Ovary (tissue), 9 donors: ENCODE results near the gene SIK1. TPM values are rescaled to one million over a fixed set of nuclear protein-coding genes. Genes with fewer than 3 reads are reported as not detected.
A peak's percentile ranks its signal among the peaks of the same experiment; 100 is the strongest.
"Not testable (repeated sequence)": the region's sequence is repeated elsewhere in the genome, so short reads cannot be mapped to it uniquely, and the experiment has no call there.

Experiments used
- DNase-seq, 5 donors: peaks; one replicate each; pipeline ENCODE4 v3.0.0-alpha.2; 2019 to 2020
- H3K27ac ChIP-seq, 2 donors: fragments of 200-600 bp; one replicate each; pipeline versions ENCODE4 v1.5.1 to v1.8.0; 2019 to 2022
- H3K27me3 ChIP-seq: fragments of 200-600 bp; one replicate; pipeline ENCODE4 v1.8.0; 2022
- H3K36me3 ChIP-seq: fragments of 200-600 bp; sonication (generic); one replicate; pipeline ENCODE4 v1.5.1; 2019
- H3K4me1 ChIP-seq: one replicate; pipeline ENCODE4 v1.8.1; 2013; ENCODE audit warnings: mild to moderate bottlenecking, moderate library complexity; ENCODE audit not compliant: insufficient read depth
- H3K4me3 ChIP-seq: fragments of 200-600 bp; sonication (generic); one replicate; pipeline ENCODE4 v1.5.1; 2017
- H3K9me3 ChIP-seq, 2 donors: fragments of 200-600 bp in 1 of 2; sonication (generic) in 1 of 2; one replicate each; pipeline versions ENCODE4 v1.5.1 to v1.8.1; 2013 to 2019; ENCODE audit warnings: mild to moderate bottlenecking in 1 of 2, moderate library complexity in 1 of 2
- EP300 ChIP-seq: sonication (generic); formaldehyde crosslinking; IDR thresholded peaks from one replicate; pipeline ENCODE4 v1.6.1; 2017; ENCODE audit warnings: antibody characterized with exemption
- POLR2A ChIP-seq: fragments of 450-650 bp; IDR thresholded peaks from one replicate; pipeline ENCODE4 v1.6.1; 2017; ENCODE audit warnings: antibody characterized with exemption, mild to moderate bottlenecking, moderate library complexity
- WGBS, 3 donors: extraction: QIAGEN DNeasy Blood & Tissue Kit in 1 of 3; methylation state at CpG; one replicate each; pipeline versions ENCODE4 v1.1.5 to v1.1.7; 2013 to 2017; 5-methylcytosine and 5-hydroxymethylcytosine counted together
- intact Hi-C, 4 donors: fragments of 100-400 bp; cut with DNase I; formaldehyde crosslinking; loops; one replicate each; pipeline versions ENCODE4 v1.11.0 to v1.15.1; 2022 to 2023
- polyA plus RNA-seq, 2 donors: library from polyadenylated mRNA; stranded (reverse); fragments of 200-250 nt in 1 of 2; fragments of 350-450 nt in 1 of 2; fragmentation: Illumina TruSeq in 1 of 2; extraction: RNeasy Lipid Tissue Mini Kit (QIAGEN cat#74804) in 1 of 2; gene quantifications; one replicate each; pipeline ENCODE4 v1.2.3, GENCODE V29; 2013 to 2014
- total RNA-seq, 7 donors: library from RNA; depleted of rRNA in 2 of 7; stranded (reverse); fragments of >200 nt in 2 of 7; fragmentation: NEBNext Ultra II Directional in 3 of 7; extraction: Animal tissue kit (Norgen Biotek cat#: 25700) in 3 of 7; gene quantifications; one replicate each; pipeline versions ENCODE4 v1.1.0 to v1.2.4, GENCODE V29; 2016 to 2023
- TF ChIP-seq, protein P1 (sequence below), 3 donors: fragments of 450-650 bp in 2 of 3; fragments of 200-600 bp in 1 of 3; IDR thresholded peaks; one replicate each; pipeline versions ENCODE4 v1.5.1 to v1.8.0; 2016 to 2022; ENCODE audit warnings: antibody characterized with exemption in 3 of 3, mild to moderate bottlenecking in 1 of 3
- donor health status: DM: no; HTN: no; CAD: no; lungs with moderate emphysema.
- donor health status: DM: no; HTN: no; CAD: no.
- donor health status: Bipolar disorder and iron deficiency.
- donor health status: DM: yes; HTN: yes; CAD: no.
- donor health status: DM: no; HTN: no; CAD: no.
- donor health status: DM: yes; HTN: yes; CAD: no.

SIK1 gene
- total and polyA plus RNA-seq, 9 donors, result 6.3 to 278 (median 63.0) TPM

DNA sequence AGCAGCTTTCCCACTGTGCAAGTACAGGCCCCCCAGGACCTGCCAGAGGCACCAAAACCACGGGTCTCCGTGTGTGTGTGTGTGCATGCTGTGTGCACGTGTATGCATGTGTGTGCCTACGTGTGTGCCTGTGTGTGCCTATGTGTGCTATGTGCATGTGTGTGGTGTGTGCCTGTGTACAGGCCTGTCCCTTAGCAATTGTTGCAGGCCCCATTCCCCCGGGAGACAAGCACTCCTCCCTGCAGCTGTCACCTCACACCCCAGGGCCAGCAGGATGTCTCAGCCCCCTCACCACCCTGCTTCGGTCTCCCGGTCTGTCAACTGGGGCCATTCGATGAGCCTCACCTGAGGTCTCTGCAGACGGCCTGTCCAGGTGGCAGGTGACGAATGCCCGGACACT lies 46.6 kb downstream of the SIK1 start:
- H3K9me3 ChIP-seq, intact Hi-C loops: not testable (repeated sequence)

DNA sequence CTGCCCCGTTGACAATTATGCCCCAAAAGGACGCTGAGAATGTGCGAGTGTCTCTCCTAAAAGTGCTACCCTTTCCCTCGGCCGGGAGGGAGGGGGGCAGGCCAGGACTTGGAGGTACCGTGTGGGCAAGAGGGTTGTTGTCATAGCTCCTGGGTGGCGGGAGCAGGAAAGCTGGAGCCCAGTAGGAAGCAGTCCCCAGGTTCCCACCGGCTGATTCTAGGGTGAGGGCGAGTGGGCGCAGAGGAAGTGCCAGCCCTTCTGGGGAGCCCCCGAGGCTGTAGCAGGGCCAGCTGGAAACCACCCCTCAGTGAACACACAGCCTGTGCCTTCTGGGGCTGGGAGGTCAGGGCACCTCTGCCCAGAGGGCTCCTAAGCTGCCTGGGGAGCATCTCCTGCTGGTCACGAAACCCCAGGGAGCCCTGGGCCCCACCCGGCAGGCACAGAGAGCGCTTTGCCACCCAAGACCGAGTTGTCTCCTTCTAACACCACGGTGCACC lies 47.3 kb downstream of the SIK1 start:
- intact Hi-C loops, H3K9me3 ChIP-seq, H3K27me3 ChIP-seq, H3K4me1 ChIP-seq, DNase-seq, H3K4me3 ChIP-seq, H3K36me3 ChIP-seq, H3K27ac ChIP-seq: not testable (repeated sequence)
- 83% methylated on average over 9 of the region's 16 CpGs; no CpG with 5 or more reads in 2 of the 3 donors for WGBS, 3 donors

More for the DNA sequence above, 46.6 kb downstream of the SIK1 start:
- not testable (repeated sequence) for H3K4me3 ChIP-seq, H3K27ac ChIP-seq, H3K36me3 ChIP-seq, H3K27me3 ChIP-seq, H3K4me1 ChIP-seq, DNase-seq
- WGBS, 3 donors, result 86% methylated on average over 4 of the region's 11 CpGs; no CpG with 5 or more reads in 2 of the 3 donors

DNA sequence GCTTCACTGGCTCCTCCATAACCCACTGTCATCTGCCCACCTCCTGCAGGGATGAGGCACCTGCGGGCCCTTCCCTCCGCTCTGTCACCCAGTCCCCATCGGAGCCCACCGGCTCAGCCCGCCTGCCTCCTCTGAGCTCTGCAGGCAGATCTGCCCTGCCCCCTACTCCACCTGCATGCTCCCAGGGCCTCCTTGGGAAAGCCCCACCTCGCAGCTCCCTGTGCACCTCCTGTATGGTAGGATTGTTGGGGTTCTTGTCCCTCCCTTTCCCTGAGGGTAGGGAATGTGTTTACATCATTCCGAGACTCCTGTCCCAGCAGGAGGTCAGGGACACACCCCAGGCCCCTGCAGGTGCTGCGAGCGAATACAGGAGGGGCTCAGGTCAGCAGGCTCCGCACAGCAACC lies 50.5 kb downstream of the SIK1 start:
- no peaks in the 10 kb centered on the region for H3K36me3 ChIP-seq
- peak in 1 of 5 donors; percentile 13 for DNase-seq
- no peaks in the 10 kb centered on the region for H3K9me3 ChIP-seq
- intact Hi-C loops, result no loop called here
- no peaks in the 10 kb centered on the region for H3K4me1 ChIP-seq
- no peak overlapping the region for H3K4me3 ChIP-seq
- no peak overlapping the region for H3K27ac ChIP-seq
- 90 to 91% (median 90%) methylated on average over 10 of the region's 10 CpGs for WGBS, 3 donors
- no peak for TF ChIP-seq EP300
- no peak for TF ChIP-seq POLR2A
- TF ChIP-seq, protein P1, sequence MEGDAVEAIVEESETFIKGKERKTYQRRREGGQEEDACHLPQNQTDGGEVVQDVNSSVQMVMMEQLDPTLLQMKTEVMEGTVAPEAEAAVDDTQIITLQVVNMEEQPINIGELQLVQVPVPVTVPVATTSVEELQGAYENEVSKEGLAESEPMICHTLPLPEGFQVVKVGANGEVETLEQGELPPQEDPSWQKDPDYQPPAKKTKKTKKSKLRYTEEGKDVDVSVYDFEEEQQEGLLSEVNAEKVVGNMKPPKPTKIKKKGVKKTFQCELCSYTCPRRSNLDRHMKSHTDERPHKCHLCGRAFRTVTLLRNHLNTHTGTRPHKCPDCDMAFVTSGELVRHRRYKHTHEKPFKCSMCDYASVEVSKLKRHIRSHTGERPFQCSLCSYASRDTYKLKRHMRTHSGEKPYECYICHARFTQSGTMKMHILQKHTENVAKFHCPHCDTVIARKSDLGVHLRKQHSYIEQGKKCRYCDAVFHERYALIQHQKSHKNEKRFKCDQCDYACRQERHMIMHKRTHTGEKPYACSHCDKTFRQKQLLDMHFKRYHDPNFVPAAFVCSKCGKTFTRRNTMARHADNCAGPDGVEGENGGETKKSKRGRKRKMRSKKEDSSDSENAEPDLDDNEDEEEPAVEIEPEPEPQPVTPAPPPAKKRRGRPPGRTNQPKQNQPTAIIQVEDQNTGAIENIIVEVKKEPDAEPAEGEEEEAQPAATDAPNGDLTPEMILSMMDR (IDR thresholded peaks at IDR 0.05), result no peak
- H3K27me3 ChIP-seq, result no peaks in the 10 kb centered on the region

DNA sequence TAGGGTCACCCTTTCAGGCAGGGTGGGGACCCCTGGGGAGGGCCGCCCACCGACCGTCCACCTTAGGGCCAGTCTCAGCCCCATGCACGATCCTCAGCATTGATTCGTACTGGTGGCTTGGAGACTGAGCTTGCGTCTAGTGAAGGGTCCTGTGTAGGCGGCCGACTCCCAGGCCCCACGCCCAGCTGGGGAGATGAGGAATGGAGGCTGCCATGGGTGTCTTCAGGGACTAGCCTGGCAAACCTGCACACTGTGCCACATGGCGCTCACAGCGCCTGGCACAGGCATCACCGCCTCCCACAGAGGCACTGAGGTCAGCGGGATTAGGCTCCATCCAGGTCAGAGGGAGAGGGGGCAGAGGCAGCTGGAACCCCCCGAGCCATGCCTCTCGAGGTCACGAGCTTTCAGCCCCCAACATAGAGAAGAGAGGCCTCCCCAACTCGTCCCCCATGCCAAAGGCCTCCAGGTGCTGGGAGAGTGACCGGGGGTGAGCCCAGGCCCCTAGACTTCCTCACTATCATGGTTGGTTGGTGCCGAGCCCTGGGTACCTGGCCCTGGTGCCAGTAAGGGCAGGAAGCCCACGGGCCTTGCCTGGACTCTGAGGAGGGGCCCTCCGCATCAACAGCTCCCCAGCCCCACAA lies 51.0 kb downstream of the SIK1 start:
- Histone ChIP-seq H3K4me3 (no peak overlapping the region), H3K9me3 (no peaks in the 10 kb centered on the region), H3K27me3 (no peaks in the 10 kb centered on the region), H3K36me3 (no peaks in the 10 kb centered on the region), H3K27ac (no peak overlapping the region), H3K4me1 (no peaks in the 10 kb centered on the region)
- 89 to 91% (median 91%) methylated on average over 16 to 21 of the region's 21 CpGs for WGBS, 3 donors
- TF ChIP-seq, protein P1 (IDR thresholded peaks at IDR 0.05), result no peak
- TF ChIP-seq POLR2A, result no peak
- peak in 1 of 5 donors; percentile 21 for DNase-seq
- intact Hi-C loops, result no loop called here

DNA sequence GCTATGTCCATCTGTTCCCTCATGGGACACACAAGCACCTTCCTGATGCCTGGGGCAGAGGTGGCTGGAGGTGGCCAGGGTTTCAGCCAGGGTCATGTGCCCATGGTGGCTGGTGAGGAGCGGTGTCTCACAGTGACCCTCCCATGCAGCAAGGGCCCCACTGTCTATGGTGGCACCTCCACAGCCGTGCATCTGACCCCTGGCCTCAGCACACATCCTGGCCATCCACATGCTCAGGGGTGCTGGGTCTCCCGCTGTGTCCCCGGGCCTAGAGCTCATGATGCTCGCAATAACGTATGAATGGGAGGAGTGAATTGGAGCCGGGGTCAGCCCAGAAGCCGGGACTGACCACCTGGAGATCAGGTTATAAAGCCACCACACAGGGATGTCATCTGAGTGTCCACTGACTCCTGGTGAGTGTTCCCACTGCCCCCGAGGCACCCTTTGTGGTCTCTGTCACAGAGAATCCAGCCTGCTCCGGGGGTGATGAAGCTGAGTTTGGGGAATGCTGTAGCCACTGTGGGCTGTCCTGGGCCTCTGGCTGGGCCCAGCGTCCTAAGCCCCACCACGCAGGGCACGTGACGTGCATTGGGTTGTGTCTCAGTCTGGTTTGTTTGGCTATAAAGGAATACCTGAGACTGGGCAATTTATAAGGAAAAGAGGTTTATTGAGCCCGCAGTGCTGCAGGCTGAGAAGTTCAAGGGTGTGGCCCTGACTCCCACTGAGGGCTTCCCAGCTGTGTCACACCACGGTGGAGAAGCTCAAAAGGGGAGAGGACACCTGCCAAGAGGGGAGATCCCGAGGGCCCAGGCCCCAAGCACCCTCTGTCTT lies 51.7 kb downstream of the SIK1 start:
- H3K9me3 ChIP-seq, result no peaks in the 10 kb centered on the region
- intact Hi-C loops, result no loop called here
- WGBS, 3 donors, result 85 to 87% (median 86%) methylated on average over 17 of the region's 17 CpGs
- H3K4me3 ChIP-seq, result no peak overlapping the region
- H3K27ac ChIP-seq, result no peak overlapping the region
- no peaks in the 10 kb centered on the region for H3K27me3 ChIP-seq
- peak in 1 of 5 donors; percentile 13 for DNase-seq
- no peak for TF ChIP-seq POLR2A
- TF ChIP-seq EP300, result no peak
- TF ChIP-seq, protein P1 (IDR thresholded peaks at IDR 0.05), result no peak
- H3K36me3 ChIP-seq, result no peaks in the 10 kb centered on the region
- no peaks in the 10 kb centered on the region for H3K4me1 ChIP-seq
